Tongue (tissue), 1 donor: Measurements from ENCODE around the gene MRPS9. TPM values are rescaled to one million over a fixed set of nuclear protein-coding genes. Genes with fewer than 3 reads are reported as not detected.

Source experiments
- total RNA-seq: library from RNA; depleted of rRNA; stranded (reverse); fragments of >200 nt; gene quantifications from one replicate; pipeline ENCODE4 v1.2.3, GENCODE V29; 2014

MRPS9 gene
- total RNA-seq, 1 donor from 2014 or later = 32.2 TPM

Other genes starting within 250 kb of the MRPS9 start
- gene POU3F3, start 184.0 kb upstream of the MRPS9 start, total RNA-seq = not detected
- not detected for gene GPR45, start 203.7 kb downstream of the MRPS9 start, total RNA-seq